ENCODE results near the gene COL12A1. TPM values are rescaled to one million over a fixed set of nuclear protein-coding genes. Genes with fewer than 3 reads are reported as not detected.

The COL12A1 gene
- polyA plus RNA-seq, 1 donor from 2014 or later = 0.63 TPM

GRCh38 chr6:75206576-75207342 is 906 bp upstream of the COL12A1 start:
- H3K27ac ChIP-seq (ENCODE audit: low read length) = no peak overlapping the region

More at GRCh38 chr6:75206576-75207342, 906 bp upstream of the COL12A1 start:
- H3K4me2 ChIP-seq (ENCODE audit: low read length) = peak overlapping the region; percentile 98
- H2AFZ ChIP-seq (ENCODE audit: low read depth, low read length) = no peak overlapping the region
- no peaks in the 10 kb centered on the region for H3K36me3 ChIP-seq (ENCODE audit: insufficient read depth, low read length)
- TF ChIP-seq CTCF (IDR thresholded peaks at IDR 0.05; ENCODE audit: poor library complexity, severe bottlenecking) (no peak), REST (IDR thresholded peaks at IDR 0.05; ENCODE audit: borderline replicate concordance) (no peak), EZH2 (IDR thresholded peaks at IDR 0.05; ENCODE audit: borderline replicate concordance, insufficient read depth, low read length, poor library complexity, severe bottlenecking) (no peak), SMC3 (conservative IDR thresholded peaks at IDR 0.05; ENCODE audit: poor library complexity) (no peak), POLR2AphosphoS5 (IDR thresholded peaks at IDR 0.05) (no peak), MXI1 (conservative IDR thresholded peaks at IDR 0.05; ENCODE audit: poor library complexity, severe bottlenecking) (no peak), RAD21 (conservative IDR thresholded peaks at IDR 0.05) (no peak), TAF1 (IDR thresholded peaks at IDR 0.05; ENCODE audit: low read depth) (no peak), EP300 (conservative IDR thresholded peaks at IDR 0.05; ENCODE audit: poor library complexity, severe bottlenecking) (no peak)
- no peak overlapping the region for H3K9ac ChIP-seq (ENCODE audit: low read length)
- H3F3A ChIP-seq (ENCODE audit: insufficient read depth, low read length, poor library complexity, severe bottlenecking) = no peaks in the 10 kb centered on the region
- H4K20me1 ChIP-seq (ENCODE audit: insufficient read depth) = no peaks in the 10 kb centered on the region
- no peaks in the 10 kb centered on the region for H3K9me2 ChIP-seq (ENCODE audit: insufficient read depth, low read length)
- H3K9me3 ChIP-seq (ENCODE audit: low read length) = no peaks in the 10 kb centered on the region
- peak overlapping the region; percentile 69 for H3K4me3 ChIP-seq (ENCODE audit: low read length)
- H3K27me3 ChIP-seq (ENCODE audit: insufficient read depth, low read depth, low read length) = peaks cover 81% of the 10 kb centered on the region
- H3K79me2 ChIP-seq (replicated peaks; ENCODE audit: insufficient read depth, low read length) = no peaks in the 10 kb centered on the region
